Epithelial cell of prostate (primary cell): ENCODE results near the gene HIBADH.
A peak's percentile ranks its signal among the peaks of the same experiment; 100 is the strongest.

Experiments
- DNase-seq: peaks from one replicate; pipeline ENCODE4 v3.0.0-alpha.2; 2011; ENCODE audit warnings: low read depth, low spot score
- H3K27ac ChIP-seq: fragments of 450-650 bp; 2 replicates; pipeline ENCODE4 v1.5.1; 2017; ENCODE audit warnings: mild to moderate bottlenecking

HIBADH gene

DNA sequence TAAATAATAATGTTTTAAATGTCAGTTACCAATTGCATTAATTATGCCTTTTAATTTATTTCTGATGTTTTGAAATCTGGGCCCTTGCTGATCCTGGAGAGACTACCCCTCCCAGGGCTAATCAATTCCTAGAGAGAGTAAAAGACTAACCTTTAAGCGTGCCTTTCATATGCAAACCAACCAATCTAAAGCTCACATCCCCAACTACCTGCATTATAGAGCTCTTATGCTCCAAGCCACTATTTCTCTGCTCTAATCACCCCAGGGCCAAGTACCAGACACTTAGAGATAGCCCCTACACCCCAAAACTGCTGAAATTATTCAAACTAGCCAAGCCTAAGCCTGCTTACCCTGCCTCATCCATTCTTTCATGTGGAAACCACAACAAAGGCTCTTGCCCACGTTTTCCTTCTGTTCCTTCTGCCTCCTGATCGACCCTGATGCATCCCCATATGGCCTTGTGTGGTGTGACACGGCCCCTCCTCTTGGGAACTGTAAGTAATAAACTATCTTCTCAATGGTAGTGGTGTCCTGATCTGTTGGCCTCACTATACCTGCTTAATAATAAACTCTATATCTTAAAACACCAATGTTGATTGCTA is 97.7 kb downstream of the HIBADH start:
- no peak overlapping the region for H3K27ac ChIP-seq
- no peak for DNase-seq

DNA sequence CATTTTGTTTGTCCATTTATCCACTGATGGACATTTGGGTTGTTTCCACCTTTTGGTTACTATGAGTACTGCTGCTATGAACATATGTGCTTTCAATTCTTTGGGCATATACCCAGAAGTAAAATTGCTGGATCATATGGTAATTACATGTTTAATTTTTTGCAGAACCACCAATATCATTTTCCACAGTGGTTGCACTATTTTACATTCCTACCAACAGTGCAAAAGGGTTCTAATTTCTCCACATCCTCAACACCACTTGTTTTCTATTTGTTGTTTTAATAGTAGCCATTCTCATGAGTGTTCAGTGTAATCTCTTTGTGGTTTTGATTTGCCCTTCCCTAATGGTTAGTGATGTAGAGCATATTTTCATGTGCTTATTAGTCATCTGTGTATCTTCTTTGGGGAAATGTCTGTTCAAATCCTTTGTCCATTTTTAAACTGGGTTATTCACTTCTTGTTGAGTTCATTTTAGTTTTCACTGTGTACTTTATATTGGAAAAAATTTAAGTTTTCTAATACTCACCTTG is 101.9 kb downstream of the HIBADH start:
- H3K27ac ChIP-seq, result peak overlapping the region; percentile 36
- peak; percentile 73 for DNase-seq

DNA sequence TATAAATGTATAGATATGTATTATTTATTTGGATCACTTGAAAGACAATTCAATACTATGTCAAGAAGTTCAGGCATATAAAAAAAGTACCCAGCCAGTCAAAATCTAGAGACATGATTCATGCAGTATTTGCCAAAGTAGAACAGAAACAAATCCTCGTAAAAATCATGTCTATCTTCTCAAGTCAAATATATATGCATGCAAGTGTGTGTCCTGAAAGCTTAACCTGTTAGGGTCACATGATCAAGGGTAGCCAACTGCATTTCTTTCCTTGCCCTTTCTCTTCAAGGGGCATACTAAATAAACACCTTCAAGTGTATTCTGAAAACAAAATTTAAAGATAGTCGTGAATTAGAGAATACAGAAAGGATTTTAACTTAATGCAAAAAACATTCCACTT is 107.0 kb downstream of the HIBADH start:
- no peak for DNase-seq
- H3K27ac ChIP-seq, result no peak overlapping the region

DNA sequence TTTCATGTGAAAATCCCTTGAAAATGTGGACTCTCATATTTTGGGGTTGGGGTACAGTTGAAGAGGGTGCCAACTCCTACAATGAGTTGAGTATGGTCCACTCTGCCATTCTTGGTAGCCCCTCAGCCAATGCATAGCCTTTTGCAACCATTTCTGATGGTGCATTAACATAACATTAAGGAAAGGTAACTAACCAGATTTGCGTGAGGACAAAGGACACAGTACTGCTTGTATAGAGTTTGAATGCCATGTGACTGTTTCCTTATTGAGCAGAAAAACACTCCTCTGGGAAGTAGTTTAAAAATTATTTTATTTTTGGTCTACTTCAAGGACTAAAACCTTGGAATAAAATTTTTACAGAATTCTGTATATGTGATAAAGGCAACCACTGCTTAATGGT is 107.9 kb downstream of the HIBADH start:
- no peak overlapping the region for H3K27ac ChIP-seq
- DNase-seq, result no peak

DNA sequence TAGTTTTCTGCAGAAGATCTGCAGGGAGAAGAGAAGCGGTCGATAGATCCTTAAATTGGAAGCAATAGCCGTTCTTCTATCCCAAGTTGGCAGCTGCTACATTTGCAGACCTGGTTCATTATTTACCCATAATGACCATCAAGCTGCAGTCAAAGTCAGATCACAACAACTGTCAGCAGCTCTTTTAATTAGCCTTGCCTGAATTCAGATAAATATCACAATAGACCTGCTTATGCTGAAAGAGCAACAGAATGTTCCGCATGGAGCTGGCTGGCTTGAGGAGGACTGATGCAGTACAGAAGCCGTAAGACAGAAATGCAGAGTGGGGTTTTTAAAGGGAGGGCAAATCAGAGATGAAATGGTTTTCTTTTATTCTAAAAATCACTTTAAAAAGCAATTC is 109.4 kb downstream of the HIBADH start:
- no peak for DNase-seq
- no peak overlapping the region for H3K27ac ChIP-seq

DNA sequence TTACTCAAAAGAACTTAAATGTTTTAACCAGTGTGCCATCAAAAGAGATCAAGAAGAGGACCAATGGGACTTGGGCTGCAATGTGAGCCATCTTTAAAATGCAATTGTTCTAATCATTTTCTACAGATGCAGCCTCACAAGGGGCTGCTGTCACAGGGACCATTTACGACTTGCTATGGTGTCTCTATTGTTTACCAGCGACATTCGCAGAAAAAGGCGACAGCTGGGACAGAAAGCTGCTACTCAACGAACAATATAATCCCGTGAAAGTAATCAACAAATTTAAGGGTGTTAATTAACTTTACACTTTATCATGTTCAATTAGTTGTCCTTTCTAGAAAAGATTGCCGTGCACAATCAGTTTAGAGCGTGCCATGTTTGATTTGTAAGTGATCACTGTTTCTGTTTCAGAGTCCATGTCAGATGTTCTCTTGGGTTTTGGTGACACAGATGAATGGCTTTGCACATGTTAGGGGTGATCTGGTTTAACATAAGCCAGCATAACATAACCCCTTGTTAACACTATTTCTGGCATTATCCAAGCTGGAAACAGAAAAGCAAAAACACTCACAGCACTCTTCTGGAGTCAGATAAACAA is 110.8 kb downstream of the HIBADH start:
- no peak for DNase-seq
- no peak overlapping the region for H3K27ac ChIP-seq

DNA sequence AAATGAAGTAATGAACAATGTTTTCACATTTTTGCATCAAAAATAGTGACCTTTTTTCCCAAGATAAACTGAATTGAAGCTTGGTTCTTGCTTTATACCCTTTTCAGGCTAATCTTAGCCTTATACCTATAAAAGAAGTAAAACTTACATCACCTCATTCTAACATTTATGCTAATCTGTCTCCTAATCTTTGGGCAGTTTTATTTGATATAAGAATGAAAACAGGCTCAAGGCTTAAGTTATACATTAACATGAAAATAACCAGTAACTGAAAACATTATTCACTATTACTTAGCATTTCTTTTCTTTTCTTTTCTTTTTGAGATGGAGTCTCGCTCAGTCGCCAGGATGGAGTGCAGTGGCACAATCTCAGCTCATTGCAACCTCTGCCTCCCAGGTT is 113.1 kb downstream of the HIBADH start:
- DNase-seq, result no peak
- no peak overlapping the region for H3K27ac ChIP-seq

DNA sequence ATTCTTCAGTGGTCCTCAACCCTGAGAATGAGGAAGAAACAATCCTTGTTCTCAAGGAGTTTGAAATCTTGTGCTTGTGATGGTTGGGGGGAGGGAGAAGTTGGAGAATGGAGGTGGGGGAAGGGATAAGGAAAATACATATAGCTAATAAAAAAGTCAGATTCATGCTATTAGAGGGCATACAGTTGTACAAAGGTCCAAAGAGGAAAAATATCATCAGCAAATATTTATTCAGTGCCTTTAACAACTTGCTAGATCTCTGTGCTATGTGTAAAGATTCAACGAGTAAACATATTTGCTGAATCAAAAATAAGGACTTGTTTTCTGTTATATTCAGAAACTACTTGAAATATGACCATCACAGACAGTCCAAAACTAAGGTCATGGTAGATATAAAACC is 114.4 kb downstream of the HIBADH start:
- no peak for DNase-seq
- no peak overlapping the region for H3K27ac ChIP-seq

DNA sequence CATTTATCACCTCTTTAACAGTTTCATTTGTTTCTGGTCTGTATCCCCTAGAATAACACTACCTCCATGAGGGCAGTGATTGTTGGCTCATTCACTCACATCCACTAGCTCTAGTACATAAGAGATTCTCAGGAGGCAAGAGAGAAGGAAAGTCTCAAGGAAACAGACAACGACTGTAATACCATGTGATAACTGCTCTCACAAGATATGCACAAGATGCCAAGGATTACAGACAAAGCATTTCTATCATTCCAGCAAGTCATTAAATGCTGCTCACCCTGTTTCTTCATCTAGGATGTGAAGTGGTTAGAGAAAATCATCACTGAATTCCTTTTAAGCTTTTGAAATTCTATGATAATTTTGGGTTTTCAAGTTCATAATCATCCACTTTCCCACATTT is 115.3 kb downstream of the HIBADH start:
- DNase-seq, result no peak
- H3K27ac ChIP-seq, result no peak overlapping the region

DNA sequence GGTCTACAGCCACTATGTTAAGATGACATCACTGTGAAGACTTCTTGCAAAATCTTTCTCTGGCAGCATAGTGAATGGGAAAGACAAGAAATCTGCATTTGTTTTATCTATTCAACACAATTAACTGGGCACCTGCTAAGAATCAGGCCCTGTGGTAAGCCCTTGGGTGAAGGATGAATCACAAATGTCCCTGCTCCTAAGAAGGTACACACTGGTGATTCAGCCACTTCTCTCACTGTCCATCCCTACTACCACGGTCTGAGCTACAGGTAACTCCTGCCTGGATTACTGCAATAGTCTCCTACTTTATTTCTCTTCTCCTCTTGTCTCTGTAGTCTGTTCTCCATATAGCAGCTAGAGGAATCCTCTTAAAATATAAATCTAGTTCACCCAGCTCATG is 116.1 kb downstream of the HIBADH start:
- H3K27ac ChIP-seq, result no peak overlapping the region
- DNase-seq, result no peak

DNA sequence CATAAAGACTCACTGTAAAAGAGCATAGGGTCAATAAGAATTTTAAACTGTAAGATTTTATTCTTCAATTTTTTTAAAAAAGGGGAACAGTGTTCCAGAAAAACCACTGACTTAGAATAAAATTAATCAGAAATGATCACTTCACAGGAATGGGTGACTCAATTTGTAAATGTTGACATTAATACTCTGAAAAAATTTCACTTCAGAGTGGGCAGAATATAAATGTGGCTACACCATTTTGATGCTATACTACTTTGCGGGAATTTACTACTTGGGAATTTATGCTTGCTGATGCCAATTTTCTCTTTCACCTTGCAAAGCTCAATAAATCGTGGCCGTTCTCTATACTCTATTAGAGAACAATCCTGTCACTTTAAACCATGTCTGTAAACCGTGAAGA is 126.9 kb downstream of the HIBADH start:
- no peak for DNase-seq
- no peak overlapping the region for H3K27ac ChIP-seq

DNA sequence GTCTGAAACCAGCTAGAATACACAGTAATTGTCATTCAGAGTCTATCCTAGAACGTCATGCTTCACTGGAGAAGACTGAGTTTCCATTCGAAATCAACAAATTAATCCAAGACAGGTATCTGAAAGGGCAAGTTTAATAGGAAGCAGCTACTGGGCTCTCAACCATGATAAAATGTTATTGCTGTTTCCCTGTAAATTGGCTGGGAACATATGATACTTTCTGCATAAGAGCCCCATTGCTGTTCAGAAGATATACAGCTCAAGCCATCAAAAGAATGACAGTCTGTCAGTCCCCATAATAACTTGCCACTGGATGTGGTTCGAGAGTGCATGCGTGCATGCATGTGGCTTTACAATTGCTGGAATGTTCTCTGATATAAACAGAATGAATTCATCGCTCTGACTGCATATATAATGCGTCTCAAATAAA is 129.0 kb downstream of the HIBADH start:
- DNase-seq, result no peak
- no peak overlapping the region for H3K27ac ChIP-seq

DNA sequence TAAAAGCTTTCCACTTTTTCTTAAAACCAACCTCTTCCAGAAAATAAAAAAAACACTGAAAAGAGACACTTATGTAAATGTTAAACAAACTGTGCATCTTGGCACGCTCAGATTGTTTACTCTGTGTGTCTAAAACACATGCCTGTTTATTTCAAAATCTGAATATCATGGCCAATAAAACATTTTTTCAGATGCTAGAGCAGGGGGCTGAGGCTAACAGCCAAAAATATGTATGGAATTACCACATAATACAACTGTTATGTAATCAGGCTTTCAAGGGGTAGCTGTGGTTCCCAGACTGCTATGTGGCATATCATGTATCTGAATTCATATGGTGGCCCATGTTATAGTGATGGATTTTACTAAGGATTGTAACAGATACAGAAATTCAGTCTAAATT is 130.4 kb downstream of the HIBADH start:
- H3K27ac ChIP-seq, result no peak overlapping the region
- DNase-seq, result no peak

DNA sequence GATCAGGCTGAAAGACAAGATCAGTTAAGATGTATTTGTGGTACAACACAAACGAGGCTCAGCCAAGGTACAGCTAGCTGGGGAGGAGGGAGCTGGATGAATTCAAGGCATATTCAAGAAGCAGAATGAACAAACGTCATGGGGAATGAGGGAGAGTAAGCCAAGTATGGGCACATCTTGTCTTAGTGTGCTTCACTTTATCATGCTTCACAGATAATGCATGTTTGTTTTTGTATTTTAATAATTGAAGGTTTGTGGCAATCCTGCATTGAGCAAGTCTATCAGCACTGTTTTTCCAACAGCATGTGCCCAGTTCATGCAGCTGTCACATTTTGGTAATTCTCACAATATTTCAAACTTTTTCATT is 135.4 kb downstream of the HIBADH start:
- no peak for DNase-seq

DNA sequence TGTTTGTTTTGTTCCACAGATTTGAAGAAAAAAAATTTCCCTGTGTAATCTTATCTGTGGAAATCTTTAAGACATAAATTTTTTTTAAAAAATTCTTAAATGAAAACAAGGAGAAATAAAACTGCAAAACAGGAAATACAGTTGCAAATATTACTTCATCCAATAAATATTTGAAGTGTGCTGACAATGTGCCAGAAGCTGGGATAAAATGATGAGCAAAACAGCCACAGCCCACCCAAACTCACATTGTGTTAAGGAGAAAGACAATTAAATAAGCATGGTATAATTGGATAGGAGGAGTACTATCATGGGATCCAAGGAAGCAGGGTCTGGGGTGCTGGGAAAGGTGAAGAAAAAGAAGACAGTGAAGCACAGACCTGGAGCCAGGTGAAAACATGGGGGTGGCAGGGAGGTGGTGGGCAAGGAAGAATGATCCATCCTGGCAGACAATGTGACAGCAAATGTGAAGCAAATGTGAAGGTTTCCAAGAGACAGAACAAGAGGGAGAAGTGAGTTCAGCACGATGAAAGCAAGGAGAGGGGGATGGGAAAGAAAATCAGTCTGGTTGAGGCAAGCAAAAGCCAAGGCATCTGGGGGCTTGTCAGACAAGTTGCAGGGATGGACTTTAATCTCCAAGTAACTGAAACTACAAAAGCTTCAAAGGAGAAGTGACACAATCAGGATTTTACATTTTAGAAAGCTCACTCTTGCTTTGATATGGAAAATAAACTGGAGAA is 135.9 kb downstream of the HIBADH start:
- DNase-seq, result no peak
- no peak overlapping the region for H3K27ac ChIP-seq

More for the DNA sequence above, 135.4 kb downstream of the HIBADH start:
- H3K27ac ChIP-seq, result no peak overlapping the region

DNA sequence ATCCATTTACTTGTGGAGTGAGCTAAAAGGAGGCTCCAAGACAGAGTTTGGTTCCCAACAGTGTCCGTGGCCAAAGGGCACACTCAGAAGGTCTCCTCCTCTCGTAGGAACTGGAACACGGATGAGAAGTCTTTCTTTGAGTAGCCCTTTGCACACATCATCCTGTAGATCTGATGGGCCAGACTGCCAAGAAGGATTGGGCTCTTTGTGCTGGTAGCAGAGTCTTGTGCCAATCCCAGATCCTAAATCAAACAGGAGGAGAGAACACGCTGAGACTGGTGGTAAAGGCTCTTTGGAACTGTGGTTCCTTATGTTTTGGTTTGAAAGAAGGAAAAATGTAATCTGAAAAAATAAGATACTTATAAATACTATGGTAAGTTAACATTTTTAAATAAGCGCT is 136.6 kb downstream of the HIBADH start:
- no peak overlapping the region for H3K27ac ChIP-seq
- no peak for DNase-seq

DNA sequence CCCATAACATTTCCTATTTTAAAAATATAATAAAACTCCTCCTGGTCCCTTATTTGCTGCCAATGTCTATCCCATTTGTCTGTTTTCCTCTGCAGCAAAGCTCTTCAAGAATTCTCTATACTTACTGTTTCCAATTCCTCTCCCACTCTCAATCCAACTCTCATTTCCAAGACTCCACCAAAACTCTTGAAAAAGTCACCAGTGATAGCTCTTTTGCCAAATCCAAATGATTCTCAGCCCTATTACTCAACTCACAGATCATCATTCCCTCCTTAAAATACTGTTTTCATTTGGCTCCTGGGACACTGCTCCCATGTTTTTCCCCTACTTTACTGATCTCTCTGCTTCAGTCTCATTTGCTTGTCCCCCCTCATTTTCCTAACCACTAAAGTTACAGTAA is 139.4 kb downstream of the HIBADH start:
- DNase-seq, result no peak
- H3K27ac ChIP-seq, result no peak overlapping the region

DNA sequence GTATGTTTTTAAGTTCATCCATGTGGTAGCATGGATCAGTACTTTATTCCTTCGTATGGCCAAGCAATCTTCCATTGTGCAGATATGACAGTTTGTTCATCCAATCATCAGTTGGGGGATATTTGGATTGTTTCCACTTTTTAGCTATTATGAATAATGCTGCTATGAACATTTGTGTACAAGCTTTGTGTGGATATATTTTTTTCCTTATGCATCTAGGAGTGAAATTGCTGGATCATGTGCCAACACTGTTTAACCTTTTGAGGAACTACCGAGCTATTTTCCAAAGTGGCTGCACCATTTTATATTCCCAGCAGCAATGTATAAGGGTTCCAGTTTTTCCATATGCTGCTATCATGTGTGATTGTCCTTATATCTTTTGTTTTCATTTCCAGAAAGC is 140.1 kb downstream of the HIBADH start:
- no peak for DNase-seq
- no peak overlapping the region for H3K27ac ChIP-seq

DNA sequence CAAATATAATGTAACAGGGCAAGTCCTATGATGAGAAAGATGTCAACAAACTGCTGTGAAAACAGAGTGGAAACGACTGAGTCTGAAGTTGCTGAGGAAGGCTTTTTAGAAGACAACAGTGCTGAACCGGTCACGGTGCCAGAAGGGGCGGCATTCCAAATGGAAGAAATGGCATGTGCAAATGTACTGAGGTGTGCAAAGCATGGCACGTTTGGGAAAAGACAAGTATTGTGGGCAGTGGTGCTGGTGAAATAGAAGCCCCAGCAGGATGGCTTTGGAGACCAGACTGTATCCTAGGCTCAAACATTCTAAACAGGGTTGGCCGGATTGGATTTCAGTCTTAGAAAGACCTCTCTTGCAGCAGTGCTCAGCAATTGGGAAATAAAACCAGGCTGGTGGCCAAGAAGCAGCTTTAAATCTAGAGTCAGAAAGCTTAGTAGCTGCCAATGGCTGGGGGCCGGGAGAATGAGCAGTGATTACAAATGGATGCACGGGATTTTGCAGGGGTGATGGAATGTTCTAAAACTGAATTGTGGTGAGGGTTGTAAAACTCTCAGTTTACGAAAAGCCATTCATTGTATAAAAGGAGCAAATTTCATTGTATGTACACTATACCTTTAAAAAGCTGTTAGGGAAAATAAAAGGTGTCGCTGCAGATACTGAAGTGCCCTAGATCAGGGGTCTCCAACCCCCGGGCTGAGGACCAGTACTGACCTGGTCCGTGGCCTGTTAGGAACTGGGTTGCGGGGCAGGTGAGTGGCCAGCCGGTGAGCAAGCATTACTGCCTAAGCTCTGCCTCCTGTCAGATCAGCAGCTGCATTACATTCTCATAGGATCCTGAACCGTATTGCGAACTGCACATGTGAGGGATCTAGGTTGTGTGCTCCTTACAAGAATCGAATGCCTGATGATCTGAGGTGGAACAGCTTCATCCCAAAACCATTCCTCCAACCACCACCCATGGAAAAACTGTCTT is 141.6 kb downstream of the HIBADH start:
- DNase-seq, result no peak
- no peak overlapping the region for H3K27ac ChIP-seq

DNA sequence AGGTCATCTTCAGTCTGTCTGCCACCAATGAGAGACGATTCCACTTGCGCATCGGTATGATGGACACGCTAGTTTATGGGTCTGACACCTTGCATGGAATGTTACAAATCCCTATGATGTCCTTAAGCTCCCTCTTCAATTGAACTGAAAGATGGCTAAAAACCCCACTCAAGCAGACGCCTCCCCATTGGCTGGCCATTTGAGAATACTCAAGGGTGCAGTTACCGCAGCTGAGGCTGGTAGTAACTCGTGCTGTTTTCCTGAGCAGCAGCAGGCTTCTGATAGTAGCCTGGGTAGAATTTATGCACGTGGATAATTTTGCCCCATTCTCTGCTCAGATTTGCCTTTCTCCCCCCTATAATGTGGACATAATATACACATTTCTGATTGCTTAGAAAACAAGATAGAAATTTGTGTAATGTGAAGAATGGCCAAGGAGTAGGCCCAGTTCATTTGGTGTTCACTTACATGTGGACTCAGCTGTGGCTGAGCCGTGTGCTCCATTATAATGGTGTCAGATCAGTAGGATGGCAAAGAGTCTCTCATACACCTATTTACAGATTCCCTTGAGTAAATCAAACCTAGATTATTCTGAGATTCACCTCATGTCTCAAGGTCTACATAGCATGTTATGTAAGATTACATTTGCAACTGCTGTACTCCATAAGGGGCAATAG is 142.8 kb downstream of the HIBADH start:
- no peak for DNase-seq
- H3K27ac ChIP-seq, result no peak overlapping the region
